Measurements from ENCODE around the gene USP31.

The USP31 gene

DNA sequence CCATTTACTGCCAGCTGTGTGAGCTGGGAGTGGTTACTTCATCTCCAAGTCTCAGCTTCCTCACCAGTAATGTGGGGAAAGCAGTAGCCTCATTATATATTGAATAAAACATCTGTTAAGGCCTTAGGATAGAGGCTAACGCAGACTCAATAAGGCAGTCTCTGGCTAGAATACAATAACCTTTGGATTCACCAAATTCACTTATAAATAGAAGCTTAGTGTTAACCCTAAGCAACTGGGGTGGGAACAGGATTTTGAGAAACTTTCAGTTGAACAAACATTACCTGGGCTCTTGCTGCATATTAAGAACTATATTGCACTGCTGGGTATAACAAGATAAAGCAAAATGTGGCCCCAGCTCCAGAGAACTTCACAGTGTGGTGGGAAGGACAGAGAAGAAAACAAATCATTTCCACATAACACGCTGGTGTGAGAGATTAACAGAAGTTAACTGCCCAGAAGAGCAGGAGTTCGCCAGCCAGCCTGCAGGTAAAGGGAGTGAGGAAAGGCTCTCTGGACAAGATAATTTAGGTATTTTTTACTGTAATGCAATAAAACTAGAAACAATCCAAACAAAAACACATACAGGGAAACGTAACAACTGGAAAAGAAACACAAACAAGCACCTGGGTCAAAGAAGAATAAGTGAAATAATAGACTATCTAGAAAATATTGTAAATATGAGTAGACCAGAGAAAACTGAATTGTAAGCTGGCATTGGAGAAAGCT lies 57.0 kb downstream of the USP31 start:
- DNase-seq (ENCODE audit: low read depth in 2 of 2), result no peak

GRCh38 chr16:23089111-23089510 lies 60.1 kb downstream of the USP31 start:
- no peak for DNase-seq (ENCODE audit: low read depth in 2 of 2)

DNA sequence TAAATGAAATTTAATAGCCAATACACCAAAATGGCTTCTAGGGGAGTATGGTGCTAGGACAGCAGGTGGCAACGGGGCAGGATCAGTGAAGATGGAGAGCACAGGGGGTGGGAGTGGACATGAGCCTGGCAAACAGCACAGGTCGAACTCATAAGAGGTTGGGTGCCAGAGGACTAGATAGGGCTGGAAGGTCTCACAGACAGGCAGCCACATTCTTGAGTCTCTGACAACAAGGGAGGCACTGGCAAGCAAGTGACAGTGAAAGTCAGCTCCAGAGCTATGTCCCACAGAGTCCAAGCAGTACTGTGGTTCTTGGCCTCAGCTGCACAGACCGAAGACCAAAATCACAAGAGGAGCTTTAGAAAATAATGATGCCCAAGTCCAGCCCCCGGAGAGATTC lies 61.2 kb downstream of the USP31 start:
- no peak for DNase-seq (ENCODE audit: low read depth in 2 of 2)

DNA sequence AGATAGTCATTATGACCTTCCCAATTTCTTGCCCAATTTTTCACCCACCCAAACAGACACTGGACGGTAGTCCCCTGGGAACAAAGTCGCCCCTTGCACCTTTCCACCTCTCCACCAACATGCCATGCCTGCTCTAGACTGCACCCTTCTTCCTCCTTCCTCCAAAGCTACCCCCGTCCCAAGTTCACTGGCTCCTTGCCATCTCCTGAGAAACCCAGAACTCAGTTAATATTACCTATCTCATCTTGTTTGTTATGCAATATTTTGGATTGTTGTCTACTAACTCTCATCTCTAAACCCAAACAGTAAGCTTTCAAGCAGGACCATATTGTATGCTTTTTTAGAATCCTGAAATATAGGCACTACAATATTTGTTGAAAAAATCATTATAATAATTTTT lies 63.3 kb downstream of the USP31 start:
- DNase-seq (ENCODE audit: low read depth in 2 of 2), result no peak

DNA sequence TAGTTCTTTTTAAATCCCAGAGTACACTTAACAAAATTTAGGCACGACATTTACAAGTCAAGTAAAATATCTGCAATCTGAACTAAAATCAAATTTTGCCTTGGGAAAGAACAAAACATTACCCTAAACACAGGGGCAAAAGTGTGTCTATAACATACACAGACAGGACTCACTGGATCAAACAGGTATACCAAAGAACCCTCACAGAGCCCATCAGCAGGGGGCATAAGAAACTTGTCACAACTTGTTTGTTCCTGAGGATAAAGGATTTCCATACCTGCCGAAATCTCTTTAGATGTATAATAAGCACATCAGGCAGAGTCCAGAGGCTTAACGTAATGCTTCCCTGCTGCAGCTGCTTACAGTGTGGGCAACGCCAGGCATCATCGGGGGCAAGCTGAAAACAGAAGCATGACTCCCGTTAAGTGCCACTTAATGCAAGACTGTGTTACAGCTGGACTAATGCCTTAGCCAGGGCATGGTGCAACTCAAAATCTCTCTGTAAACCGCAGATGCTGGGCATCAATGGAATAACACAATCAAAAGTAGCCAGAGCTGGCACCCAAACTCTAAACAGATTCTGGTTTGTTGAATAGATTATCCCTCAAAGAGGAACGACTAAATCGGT lies 67.0 kb downstream of the USP31 start:
- DNase-seq (ENCODE audit: low read depth in 2 of 2), result no peak

DNA sequence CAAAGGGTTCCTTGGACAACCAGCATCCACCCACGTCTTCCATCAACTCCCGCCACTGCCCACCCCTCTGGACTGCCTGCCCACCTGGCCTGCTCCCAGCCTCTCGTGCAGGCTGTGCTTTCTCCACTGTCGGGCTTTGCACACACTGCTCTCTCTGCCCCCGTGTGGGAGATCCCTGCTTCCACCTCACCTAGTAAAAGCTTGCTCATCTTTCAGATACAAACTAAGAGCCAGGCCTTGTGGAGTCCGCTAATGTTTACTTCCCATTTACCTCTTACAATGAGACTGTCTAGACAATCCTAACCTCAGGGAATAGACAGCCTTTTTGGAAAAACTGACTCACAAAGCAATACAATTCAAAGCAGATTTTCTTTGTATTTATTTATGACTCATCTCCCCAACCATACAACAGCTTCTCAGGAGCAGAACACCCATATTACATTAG lies 67.6 kb downstream of the USP31 start:
- DNase-seq (ENCODE audit: low read depth in 2 of 2), result no peak

- no peak for DNase-seq (ENCODE audit: low read depth in 2 of 2)
Measured at GRCh38 chr16:23080747-23081146, 68.5 kb downstream of the USP31 start.

- DNase-seq (ENCODE audit: low read depth in 2 of 2), result no peak
Measured at GRCh38 chr16:23080329-23080728, 68.9 kb downstream of the USP31 start.

GRCh38 chr16:23079675-23080301 lies 69.5 kb downstream of the USP31 start:
- no peak for DNase-seq (ENCODE audit: low read depth in 2 of 2)

GRCh38 chr16:23074423-23074822 lies 74.8 kb downstream of the USP31 start:
- DNase-seq (ENCODE audit: low read depth in 2 of 2), result no peak

DNA sequence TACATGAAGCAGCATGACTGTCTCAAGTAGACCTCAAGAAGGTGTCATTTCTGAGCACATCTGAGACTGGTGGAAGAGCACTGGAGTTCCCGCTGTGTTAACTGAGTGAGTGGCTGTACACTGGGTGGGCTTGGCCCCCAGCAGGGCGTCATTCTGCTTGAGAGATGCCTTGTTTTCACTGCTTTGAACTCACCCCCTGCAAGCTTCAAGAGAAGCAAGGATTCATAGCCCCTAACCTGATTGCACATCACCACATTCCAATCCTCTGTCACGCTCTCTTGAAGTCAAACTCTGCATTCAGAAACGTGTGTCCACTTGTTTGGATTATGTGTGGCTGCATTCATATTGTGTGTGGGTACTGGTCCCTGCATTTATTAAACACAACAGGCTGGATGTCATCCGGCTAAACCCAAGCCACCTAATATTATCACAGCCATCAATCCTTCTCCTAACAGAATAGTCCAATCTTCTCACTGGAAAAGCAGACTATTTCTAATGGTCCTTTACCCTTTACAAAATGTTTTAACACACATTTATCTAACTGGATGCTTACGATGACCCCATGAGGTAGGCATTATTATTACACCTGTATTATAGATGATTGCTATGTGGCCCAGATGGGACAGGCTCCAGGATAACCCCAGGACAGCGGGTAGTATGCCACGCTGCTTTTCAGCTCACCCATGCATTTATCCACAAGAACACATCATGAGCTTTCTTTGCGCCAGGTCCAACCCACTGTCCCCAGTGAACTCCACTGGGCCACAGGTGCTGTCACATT lies 76.3 kb downstream of the USP31 start:
- DNase-seq (ENCODE audit: low read depth in 2 of 2), result no peak

- no peak for DNase-seq (ENCODE audit: low read depth in 2 of 2)
Measured at GRCh38 chr16:23072084-23072599, 77.1 kb downstream of the USP31 start.

DNA sequence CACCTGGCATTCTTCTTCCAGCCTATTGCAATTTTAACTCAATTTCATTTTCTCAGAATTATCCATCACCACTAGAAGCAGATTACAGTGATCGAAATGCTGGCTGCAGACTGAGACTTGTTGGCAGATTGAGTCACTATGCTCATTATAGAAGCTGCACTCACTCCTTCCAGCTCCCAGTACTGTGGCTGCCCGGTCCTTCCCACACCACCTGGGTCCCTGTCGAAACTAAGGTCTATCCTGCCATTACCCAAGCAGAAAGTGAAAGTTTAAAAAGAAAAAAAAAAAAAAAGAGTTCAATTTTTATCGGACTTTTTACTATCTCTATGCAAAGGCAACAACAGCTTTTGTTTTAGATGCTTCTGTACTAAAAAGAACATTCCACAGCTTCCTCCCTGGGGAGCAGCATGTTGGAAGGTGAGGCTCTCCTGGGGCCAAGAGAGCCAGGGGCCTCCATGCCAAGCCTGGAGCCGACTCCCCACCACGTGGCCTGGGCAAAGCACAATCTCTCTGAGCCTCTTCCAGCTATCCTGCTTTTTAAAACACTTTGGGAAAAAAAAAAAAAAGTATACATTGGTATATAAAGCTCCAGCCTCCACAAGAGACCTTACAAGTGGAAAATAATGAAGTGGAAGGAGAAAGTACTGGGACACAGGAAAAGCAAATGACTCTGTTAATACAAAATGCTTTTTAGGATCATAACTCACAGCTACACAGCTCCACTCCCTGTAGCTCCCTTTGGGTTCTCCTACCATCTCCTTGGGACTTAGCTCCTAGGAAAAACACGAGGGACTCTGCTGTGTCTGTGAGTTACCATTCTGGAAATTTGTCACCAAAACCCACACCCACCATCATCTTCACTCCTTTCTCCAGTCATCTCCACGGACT lies 77.8 kb downstream of the USP31 start:
- DNase-seq (ENCODE audit: low read depth in 2 of 2), result no peak

GRCh38 chr16:23069844-23070243 lies 79.4 kb downstream of the USP31 start:
- DNase-seq (ENCODE audit: low read depth in 2 of 2), result no peak

DNA sequence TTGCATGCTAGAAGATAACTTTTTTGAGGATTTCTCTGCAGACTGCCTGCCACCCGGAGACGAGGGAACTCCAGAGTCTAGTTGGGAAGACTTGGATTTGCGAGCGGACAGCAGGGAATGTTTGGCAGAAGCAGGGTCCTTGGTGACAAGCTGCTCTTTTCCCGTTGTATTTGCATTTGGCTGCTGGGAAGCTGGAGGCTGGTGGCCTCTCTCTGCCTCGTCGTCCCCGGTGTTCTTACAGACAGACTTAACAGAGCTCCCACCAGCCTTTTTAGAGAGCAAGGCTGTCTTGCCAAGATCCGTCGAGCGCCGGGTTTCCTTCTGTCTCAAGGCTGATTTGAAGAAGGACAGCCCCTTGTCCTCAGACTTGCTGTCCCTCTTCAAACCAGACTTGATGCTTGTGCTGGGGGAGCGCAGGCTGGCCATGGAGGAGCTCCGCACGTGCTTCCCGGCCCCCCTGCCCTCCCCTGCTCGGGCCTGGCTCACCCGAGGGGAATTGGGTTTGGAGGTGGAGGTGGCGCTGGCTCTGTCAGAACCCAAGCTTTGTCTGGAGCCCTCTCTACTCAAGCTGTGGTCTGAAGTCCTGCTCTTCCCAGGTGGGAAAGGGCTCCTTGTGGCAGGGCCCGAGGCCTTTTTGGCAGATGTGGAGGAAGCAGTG lies 81.0 kb downstream of the USP31 start:
- no peak for DNase-seq (ENCODE audit: low read depth in 2 of 2)

GRCh38 chr16:23066676-23067075 lies 82.6 kb downstream of the USP31 start:
- DNase-seq (ENCODE audit: low read depth in 2 of 2), result no peak

DNA sequence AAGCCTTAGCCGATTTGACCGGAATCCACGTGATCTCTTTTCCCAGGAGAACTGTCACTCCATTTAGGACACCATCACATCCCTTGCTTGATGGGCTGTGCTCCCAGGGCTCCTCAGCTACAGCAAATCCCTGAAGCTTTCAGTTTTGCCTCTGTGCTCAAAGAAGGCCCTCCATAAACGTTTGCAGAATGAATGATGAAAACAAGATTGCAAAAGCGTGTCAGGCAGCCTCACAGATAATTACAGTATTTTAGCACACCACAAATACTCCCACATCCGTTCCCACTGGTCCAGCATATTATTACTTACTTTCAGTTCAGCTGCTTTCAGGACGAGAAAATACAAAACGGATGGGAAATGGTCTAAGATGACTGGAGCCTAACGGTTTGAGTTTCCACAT lies 84.6 kb downstream of the USP31 start:
- no peak for DNase-seq (ENCODE audit: low read depth in 2 of 2)

DNA sequence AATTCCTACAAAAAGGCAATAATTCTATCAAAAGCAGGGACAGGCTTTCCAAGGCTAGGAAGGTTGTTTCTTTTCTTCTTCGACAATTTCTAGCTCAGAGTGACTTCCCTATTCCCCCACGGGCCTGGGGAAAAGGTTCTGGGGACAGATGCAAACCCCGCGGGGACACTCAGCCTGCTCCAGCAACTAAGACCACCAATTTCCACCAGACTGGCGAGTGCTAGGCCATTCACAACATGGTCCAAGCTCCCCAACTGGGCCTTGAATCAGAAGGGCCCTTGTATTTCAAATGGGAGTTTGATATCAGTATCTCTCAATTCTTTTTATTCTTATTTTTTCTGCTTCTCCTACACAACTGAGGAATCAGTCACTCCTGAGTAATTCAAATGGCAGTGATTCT lies 86.7 kb downstream of the USP31 start:
- no peak for DNase-seq (ENCODE audit: low read depth in 2 of 2)

DNA sequence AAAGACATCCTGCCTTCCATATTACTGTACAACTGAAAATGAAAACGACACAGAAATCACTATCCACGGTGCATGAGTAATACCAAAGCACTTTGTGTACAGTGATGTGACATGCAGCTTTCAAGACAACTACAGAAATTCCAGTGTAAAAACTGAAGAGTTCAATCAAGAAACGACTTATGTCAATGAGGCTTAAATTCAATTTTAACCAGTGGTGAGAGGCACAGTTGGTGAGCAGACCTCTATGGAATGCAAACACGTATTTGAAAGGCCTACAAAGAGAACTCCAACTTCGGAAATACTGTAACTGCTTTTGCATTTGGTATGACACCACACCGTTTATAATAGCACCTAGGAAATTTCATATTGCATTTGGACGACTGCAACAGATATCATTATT lies 87.6 kb downstream of the USP31 start:
- DNase-seq (ENCODE audit: low read depth in 2 of 2), result no peak

DNA sequence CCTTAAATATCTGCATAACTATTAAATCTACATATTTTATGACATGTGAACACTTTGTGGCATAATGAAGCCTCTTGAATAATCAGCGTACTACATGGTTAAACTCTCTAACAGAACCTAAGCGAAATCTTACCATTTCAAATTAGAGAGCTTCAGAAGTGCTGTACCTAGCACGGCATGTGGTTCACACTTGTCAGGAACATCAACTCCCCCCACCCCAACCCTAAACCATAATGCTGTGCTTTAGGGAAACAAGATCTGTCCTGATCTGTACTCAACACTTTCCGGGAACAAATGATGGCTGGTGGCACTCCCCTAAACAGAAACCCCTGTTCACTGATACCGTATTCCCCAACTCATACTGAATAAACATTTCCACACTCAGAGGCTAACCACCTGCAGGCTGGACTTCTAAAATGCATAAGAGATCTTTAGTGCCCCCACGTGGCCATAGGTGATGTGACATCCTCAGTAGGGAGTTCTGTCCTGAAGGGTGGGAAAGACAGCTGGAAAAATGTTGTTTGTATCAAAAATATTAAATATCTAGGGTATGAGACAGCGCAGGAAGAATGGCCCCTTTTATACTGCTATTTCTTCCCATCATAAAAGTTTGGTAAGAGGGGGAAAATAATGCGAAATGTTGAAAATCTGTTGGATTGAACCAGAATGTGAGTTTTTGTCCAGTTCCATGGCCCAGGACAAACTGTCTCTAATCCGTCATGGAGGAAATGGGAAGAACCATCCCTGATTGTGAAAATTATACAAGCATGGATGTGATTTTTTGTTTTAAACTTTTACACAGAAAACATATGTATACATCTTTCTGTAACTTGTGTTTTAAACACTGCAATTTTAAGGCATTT lies 88.6 kb downstream of the USP31 start:
- peak; percentile 8 to 9 for DNase-seq (ENCODE audit: low read depth in 2 of 2)
